Left lobe of liver (tissue), 2 donors: Measurements from ENCODE around the gene C6orf163. TPM values are rescaled to one million over a fixed set of nuclear protein-coding genes. Genes with fewer than 3 reads are reported as not detected.
A peak's percentile ranks its signal among the peaks of the same experiment; 100 is the strongest.

ENCODE experiments used
- ATAC-seq: fragments of 200-7000 bp; cut with Tn5 transposase; one replicate; pipeline ENCODE4 v1.9.1; 2020; ENCODE audit warnings: mild to moderate bottlenecking, moderate library complexity
- DNase-seq: peaks from one replicate; pipeline ENCODE4 v3.0.0-alpha.2; 2020; ENCODE audit warnings: low spot score
- total RNA-seq: library from RNA; stranded (reverse); gene quantifications from one replicate; pipeline ENCODE4 v1.2.1, GENCODE V29; 2021
- donor health status: DM: no; HTN: no; CAD: no; lungs with moderate emphysema.
- donor health status: DM: no; HTN: yes; CAD: no.

Gene C6orf163
- total RNA-seq, 1 donor from 2014 or later: 1.2 TPM

GRCh38 chr6:87407901-87408720 lies 63.5 kb downstream of the C6orf163 start, which contains the start of gene CFAP206:
CFAP206 (plus strand) TSS chr6:87407972; CDS start chr6:87409840, 1,868 bp downstream.
- peak; percentile 93 for ATAC-seq
- DNase-seq: peak; percentile 84

GRCh38 chr6:87408721-87409155 lies 64.1 kb downstream of the C6orf163 start:
- ATAC-seq (peak; percentile 40), DNase-seq (no peak)

Other genes starting within 250 kb of the C6orf163 start
- 0.25 TPM for gene CGA, start 249.7 kb upstream of the C6orf163 start, total RNA-seq
- 12.9 TPM for gene ZNF292, start 189.2 kb upstream of the C6orf163 start, total RNA-seq
- 5.0 TPM for gene SMIM8, start 22.2 kb upstream of the C6orf163 start, total RNA-seq
- gene GJB7, start 15.5 kb upstream of the C6orf163 start, total RNA-seq: not detected
- gene CFAP206, start 63.2 kb downstream of the C6orf163 start, total RNA-seq: not detected
- 9.1 TPM for gene SLC35A1, start 128.2 kb downstream of the C6orf163 start, total RNA-seq
- gene RARS2, start 245.2 kb downstream of the C6orf163 start, total RNA-seq: 13.6 TPM
- gene ORC3, start 245.3 kb downstream of the C6orf163 start, total RNA-seq: 6.3 TPM